H9 (cell line): ENCODE results near the gene ANK3. TPM values are rescaled to one million over a fixed set of nuclear protein-coding genes. Genes with fewer than 3 reads are reported as not detected.

ENCODE experiments used
- DNase-seq: peaks from one replicate; pipeline ENCODE4 v3.0.0-alpha.2; 2017
- H2AFZ ChIP-seq: one replicate; pipeline ENCODE4 v1.6.1; 2013; ENCODE audit warnings: mild to moderate bottlenecking, low read length, control low read depth, moderate library complexity
- H2AK5ac ChIP-seq: 2 replicates; pipeline ENCODE4 v1.6.1; 2013; ENCODE audit warnings: low read length, control low read depth, mixed read lengths; ENCODE audit not compliant: insufficient read length
- H2BK120ac ChIP-seq: one replicate; pipeline ENCODE4 v1.6.1; 2013; ENCODE audit warnings: low read depth, mild to moderate bottlenecking, low read length, control low read depth, inconsistent platforms; ENCODE audit not compliant: poor library complexity, severe bottlenecking
- H2BK12ac ChIP-seq: 2 replicates; pipeline ENCODE4 v1.6.1; 2013; ENCODE audit warnings: low read length, control low read depth, mixed read lengths, low read depth; ENCODE audit not compliant: insufficient read length
- H2BK15ac ChIP-seq: 2 replicates; pipeline ENCODE4 v1.6.1; 2013; ENCODE audit warnings: low read depth, low read length, control low read depth
- H2BK20ac ChIP-seq: one replicate; pipeline ENCODE4 v1.6.1; 2013; ENCODE audit warnings: low read depth, mild to moderate bottlenecking, low read length, control low read depth, inconsistent platforms; ENCODE audit not compliant: poor library complexity, severe bottlenecking
- H2BK5ac ChIP-seq: 2 replicates; pipeline ENCODE4 v1.6.1; 2013; ENCODE audit warnings: low read length, control low read depth, mixed read lengths; ENCODE audit not compliant: insufficient read length
- H3K14ac ChIP-seq: 2 replicates; pipeline ENCODE4 v1.6.1; 2013; ENCODE audit warnings: low read length, control low read depth; ENCODE audit not compliant: insufficient read depth
- H3K18ac ChIP-seq: 2 replicates; pipeline ENCODE4 v1.6.1; 2013; ENCODE audit warnings: low read depth, mild to moderate bottlenecking, mixed read lengths, low read length, control low read depth; ENCODE audit not compliant: insufficient read length
- H3K23ac ChIP-seq: 2 replicates; pipeline ENCODE4 v1.6.1; 2013; ENCODE audit warnings: low read length, control low read depth, mixed read lengths, low read depth; ENCODE audit not compliant: insufficient read length
- H3K23me2 ChIP-seq: 2 replicates; pipeline ENCODE4 v1.6.1; 2013; ENCODE audit warnings: low read depth, mild to moderate bottlenecking, mixed read lengths, low read length, control low read depth; ENCODE audit not compliant: insufficient read length, poor library complexity, severe bottlenecking
- H3K27ac ChIP-seq: 2 replicates; pipeline ENCODE4 v1.5.1; 2013; ENCODE audit warnings: low read length, control low read depth, mixed read lengths, low read depth; ENCODE audit not compliant: insufficient read length
- H3K27me3 ChIP-seq: 2 replicates; pipeline ENCODE4 v1.6.1; 2013; ENCODE audit warnings: low read length, control low read depth, inconsistent platforms; ENCODE audit not compliant: insufficient read depth
- H3K4ac ChIP-seq: 2 replicates; pipeline ENCODE4 v1.6.1; 2013; ENCODE audit warnings: low read depth, mild to moderate bottlenecking, control low read depth, inconsistent platforms, low read length, moderate library complexity
- H3K4me1 ChIP-seq: 2 replicates; pipeline ENCODE4 v1.6.1; 2013; ENCODE audit warnings: low read length, control low read depth, inconsistent platforms; ENCODE audit not compliant: insufficient read depth
- H3K4me2 ChIP-seq: 2 replicates; pipeline ENCODE4 v1.6.1; 2013; ENCODE audit warnings: low read length, control low read depth, mixed read lengths; ENCODE audit not compliant: insufficient read length, insufficient read depth
- H3K56ac ChIP-seq: 2 replicates; pipeline ENCODE4 v1.6.1; 2013; ENCODE audit warnings: low read depth, mild to moderate bottlenecking, mixed read lengths, low read length, control low read depth; ENCODE audit not compliant: insufficient read length
- H3K79me1 ChIP-seq: 2 replicates; pipeline ENCODE4 v1.6.1; 2013; ENCODE audit warnings: low read depth, mild to moderate bottlenecking, moderate library complexity, low read length, control low read depth, inconsistent platforms; ENCODE audit not compliant: insufficient read depth, poor library complexity, severe bottlenecking
- H3K79me2 ChIP-seq: 2 replicates; pipeline ENCODE4 v1.6.1; 2013; ENCODE audit warnings: low read length, control low read depth, inconsistent platforms; ENCODE audit not compliant: insufficient read depth
- H3K9ac ChIP-seq: 2 replicates; pipeline ENCODE4 v1.6.1; 2013; ENCODE audit warnings: low read length, control low read depth, mixed read lengths; ENCODE audit not compliant: insufficient read length; ENCODE audit errors: extremely low read depth
- H3K9me3 ChIP-seq: one replicate; pipeline ENCODE4 v1.6.1; 2013; ENCODE audit warnings: low read depth, low read length, inconsistent platforms; ENCODE audit not compliant: control insufficient read depth
- H3T11ph ChIP-seq: one replicate; pipeline ENCODE4 v1.6.1; 2013; ENCODE audit warnings: mild to moderate bottlenecking, low read length, control low read depth, inconsistent platforms
- H4K20me1 ChIP-seq: one replicate; pipeline ENCODE4 v1.6.1; 2013; ENCODE audit not compliant: control insufficient read depth, insufficient read length, insufficient read depth
- H4K5ac ChIP-seq: 2 replicates; pipeline ENCODE4 v1.6.1; 2013; ENCODE audit warnings: low read depth, mild to moderate bottlenecking, mixed read lengths, low read length, control low read depth; ENCODE audit not compliant: insufficient read length
- H4K8ac ChIP-seq: replicated peaks from 2 replicates; pipeline ENCODE4 v1.6.1; 2013; ENCODE audit warnings: low read length, control low read depth, mixed read lengths, low read depth; ENCODE audit not compliant: insufficient read length
- H4K91ac ChIP-seq: 2 replicates; pipeline ENCODE4 v1.6.1; 2013; ENCODE audit warnings: low read depth, mild to moderate bottlenecking, moderate library complexity, mixed read lengths, low read length, control low read depth; ENCODE audit not compliant: insufficient read length
- H3K27ac Mint-ChIP-seq, 3 experiments: 2 replicates in 2 of 3; 3 replicates in 1 of 3; pipeline ENCODE4 v1.8.0; 2020 to 2021; ENCODE audit warnings: mixed read lengths in 3 of 3, mild to moderate bottlenecking in 1 of 3, moderate library complexity in 1 of 3
- H3K27me3 Mint-ChIP-seq: 2 replicates; pipeline ENCODE4 v1.8.0; 2021; ENCODE audit warnings: low read depth, mild to moderate bottlenecking, moderate library complexity, mixed read lengths
- H3K36me3 Mint-ChIP-seq, 3 experiments: 2 replicates in 2 of 3; 3 replicates in 1 of 3; pipeline ENCODE4 v1.8.0; 2020 to 2021; ENCODE audit warnings: low read depth in 3 of 3, mixed read lengths in 3 of 3; ENCODE audit not compliant: insufficient read depth in 1 of 3
- H3K4me1 Mint-ChIP-seq, 2 experiments: 2 replicates each; pipeline ENCODE4 v1.8.0; 2020; ENCODE audit warnings: mixed read lengths in 2 of 2
- H3K4me3 Mint-ChIP-seq, 2 experiments: 2 replicates in 1 of 2; 3 replicates in 1 of 2; pipeline ENCODE4 v1.8.0; 2020 to 2021; ENCODE audit warnings: mild to moderate bottlenecking in 2 of 2, mixed read lengths in 2 of 2, moderate library complexity in 1 of 2
- H3K9me3 Mint-ChIP-seq, 2 experiments: 2 replicates in 1 of 2; 3 replicates in 1 of 2; pipeline ENCODE4 v1.8.0; 2020; ENCODE audit warnings: mild to moderate bottlenecking in 2 of 2, mixed read lengths in 2 of 2, moderate library complexity in 1 of 2
- CTCF ChIP-seq: fragments of 200-600 bp; sonication (generic); conservative IDR thresholded peaks from 3 replicates; pipeline ENCODE4 v1.8.0; 2021; ENCODE audit warnings: antibody characterized with exemption, mild to moderate bottlenecking
- WGBS: extraction: QIAGEN DNeasy Blood & Tissue Kit; methylation state at CpG from one replicate; pipeline ENCODE4 v1.1.7; 2013; ENCODE audit warnings: missing lambda C conversion rate, low lambda C conversion rate, mixed read lengths; ENCODE audit not compliant: insufficient read length; ENCODE audit errors: extremely low coverage; 5-methylcytosine and 5-hydroxymethylcytosine counted together
- total RNA-seq: library from RNA; stranded (reverse); gene quantifications from 2 replicates; pipeline ENCODE4 v1.2.1, GENCODE V29; 2021

ANK3 gene
- total RNA-seq, 1 experiment from 2014 or later: 59.6 TPM

- H2BK120ac ChIP-seq: no peak overlapping the region
- no peak overlapping the region for H3K18ac ChIP-seq
- H4K20me1 ChIP-seq: no peaks in the 10 kb centered on the region
- no peak overlapping the region for H2BK20ac ChIP-seq
- H3K27ac Mint-ChIP-seq: no peak overlapping the region
- no peak overlapping the region for H4K91ac ChIP-seq
- no peaks in the 10 kb centered on the region for H3K79me2 ChIP-seq
- no peak for TF ChIP-seq CTCF
- no peak overlapping the region for H2BK12ac ChIP-seq
- H3K36me3 Mint-ChIP-seq: no peaks in the 10 kb centered on the region
- H3K27me3 ChIP-seq: no peaks in the 10 kb centered on the region
- no peak overlapping the region for H2AK5ac ChIP-seq
- H4K8ac ChIP-seq: no peak overlapping the region
- no peaks in the 10 kb centered on the region for H3K79me1 ChIP-seq
- peaks cover 19 to 21% of the 10 kb centered on the region in 2 experiments for H3K4me1 Mint-ChIP-seq
- no peaks in the 10 kb centered on the region for H3K9me3 Mint-ChIP-seq
- H3K9ac ChIP-seq: no peak overlapping the region
- H3K23ac ChIP-seq: no peak overlapping the region
- no peak overlapping the region for H3K4ac ChIP-seq
- no peak overlapping the region for H4K5ac ChIP-seq
- DNase-seq: no peak
- H3K9me3 ChIP-seq: no peaks in the 10 kb centered on the region
- H3K4me2 ChIP-seq: no peak overlapping the region
- H3K4me3 Mint-ChIP-seq: no peak overlapping the region
- H2BK15ac ChIP-seq: no peak overlapping the region
- H3K14ac ChIP-seq: no peak overlapping the region
- H3K27ac ChIP-seq: no peak overlapping the region
- H3K23me2 ChIP-seq: no peaks in the 10 kb centered on the region
- WGBS: no CpG with 5 or more reads among the region's 1 CpG
- H3K27me3 Mint-ChIP-seq: no peaks in the 10 kb centered on the region
- H3T11ph ChIP-seq: no peak overlapping the region
- H3K4me1 ChIP-seq: peaks cover 6% of the 10 kb centered on the region
- no peak overlapping the region for H2BK5ac ChIP-seq
- H3K56ac ChIP-seq: no peak overlapping the region
- H2AFZ ChIP-seq: no peak overlapping the region
These were observed 85.9 kb downstream of the ANK3 start for GRCh38 chr10:60303778-60304177.
